Left lobe of liver (tissue), 2 donors: ENCODE data around the gene HMGXB4. TPM values are rescaled to one million over a fixed set of nuclear protein-coding genes. Genes with fewer than 3 reads are reported as not detected.
"Not testable (repeated sequence)": the region's sequence is repeated elsewhere in the genome, so short reads cannot be mapped to it uniquely, and the experiment has no call there.

Experiments
- ATAC-seq: fragments of 200-7000 bp; cut with Tn5 transposase; one replicate; pipeline ENCODE4 v1.9.1; 2020; ENCODE audit warnings: mild to moderate bottlenecking, moderate library complexity
- DNase-seq: peaks from one replicate; pipeline ENCODE4 v3.0.0-alpha.2; 2020; ENCODE audit warnings: low spot score
- total RNA-seq: library from RNA; stranded (reverse); gene quantifications from one replicate; pipeline ENCODE4 v1.2.1, GENCODE V29; 2021
- donor health status: DM: no; HTN: no; CAD: no; lungs with moderate emphysema.
- donor health status: DM: no; HTN: yes; CAD: no.

The HMGXB4 gene
- total RNA-seq, result 5.9 TPM

DNA sequence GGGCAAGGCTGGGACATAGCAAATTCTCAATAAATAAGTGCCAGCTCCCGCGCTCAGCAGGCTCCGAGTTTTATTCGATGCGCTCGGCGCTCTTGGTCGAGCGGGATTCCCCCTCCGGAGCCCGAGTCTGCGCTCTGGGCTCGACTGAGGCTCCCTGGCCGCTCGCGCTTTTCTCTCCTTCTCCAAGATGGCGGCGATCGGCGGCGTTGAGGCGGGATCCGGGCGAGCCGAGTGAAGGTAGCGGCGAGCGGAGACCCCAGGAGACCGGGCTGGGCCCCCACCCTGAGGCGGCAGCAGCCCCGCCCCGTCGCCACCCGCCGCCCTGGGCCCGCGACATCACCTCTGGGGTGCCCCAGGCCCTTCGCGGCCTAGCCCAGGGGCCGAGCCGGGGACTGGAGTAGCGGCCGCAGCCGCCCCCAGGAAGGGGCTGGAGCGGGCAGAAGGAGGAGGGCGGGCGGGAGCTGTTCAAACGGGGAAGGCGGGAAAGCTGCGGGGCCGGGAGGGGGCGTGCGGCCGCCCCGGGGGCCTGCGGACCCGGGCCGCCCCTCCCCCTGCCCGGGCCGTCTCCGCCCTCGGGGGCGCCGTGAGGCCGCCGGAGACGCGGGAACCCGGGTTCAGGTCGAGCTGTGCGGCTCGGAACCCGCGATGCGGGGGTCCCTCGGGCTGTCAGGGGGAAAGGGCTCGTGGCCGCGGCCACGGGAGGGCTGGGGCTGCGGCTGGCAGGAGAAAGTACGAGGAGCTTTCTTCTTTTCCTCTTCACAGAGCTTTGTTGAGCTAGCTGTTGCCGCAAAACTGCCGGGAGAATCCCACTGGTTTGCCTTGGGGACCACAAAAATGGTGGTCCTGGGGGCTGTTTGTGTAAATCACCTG lies at the start of gene HMGXB4:
Gene HMGXB4 (plus strand): TSS at position 173 of the 870 bp plus-strand sequence. CDS start 4,898 bp downstream, outside the sequence.
- peak; percentile 96 for ATAC-seq
- peak; percentile 88 for DNase-seq

DNA sequence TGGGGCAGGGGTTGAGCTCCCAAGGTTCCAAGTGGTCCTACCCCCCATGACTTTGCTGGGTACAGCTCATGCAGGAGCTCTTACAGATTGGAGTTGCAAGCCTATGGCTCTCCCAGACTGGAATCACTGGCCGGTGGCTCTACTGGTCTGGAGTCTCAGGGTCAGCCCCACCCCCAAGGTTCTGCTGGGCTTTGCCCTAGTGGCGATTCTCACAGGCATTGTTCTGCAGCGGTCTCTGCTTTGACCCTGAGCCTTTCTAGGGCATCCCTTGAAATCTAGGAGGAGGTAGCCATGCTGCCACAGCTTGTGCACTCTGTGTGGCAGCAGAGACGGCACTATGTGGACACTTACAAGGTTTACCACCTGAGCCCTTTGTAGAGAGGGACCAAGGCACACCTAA lies 49.3 kb upstream of the HMGXB4 start:
- DNase-seq (no peak), ATAC-seq (no peak)

DNA sequence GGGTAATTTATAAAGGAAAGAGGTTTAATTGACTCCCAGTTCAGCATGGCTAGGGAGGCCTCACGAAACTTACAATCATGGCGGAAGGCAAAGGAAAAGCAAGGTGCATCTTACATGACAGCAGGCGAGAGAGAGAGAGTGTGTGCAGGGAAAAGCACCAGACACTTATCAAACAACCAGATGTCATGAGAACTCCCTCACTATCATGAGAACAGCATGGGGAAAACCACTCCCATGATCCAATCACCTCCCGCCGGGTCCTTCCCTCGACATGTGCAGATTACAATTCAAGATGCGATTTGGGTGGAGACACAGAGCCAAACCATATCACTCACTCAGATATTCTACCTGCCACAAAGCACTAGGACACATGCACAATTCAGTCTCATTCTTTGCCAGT lies 48.1 kb upstream of the HMGXB4 start:
- ATAC-seq (no peak), DNase-seq (no peak)

DNA sequence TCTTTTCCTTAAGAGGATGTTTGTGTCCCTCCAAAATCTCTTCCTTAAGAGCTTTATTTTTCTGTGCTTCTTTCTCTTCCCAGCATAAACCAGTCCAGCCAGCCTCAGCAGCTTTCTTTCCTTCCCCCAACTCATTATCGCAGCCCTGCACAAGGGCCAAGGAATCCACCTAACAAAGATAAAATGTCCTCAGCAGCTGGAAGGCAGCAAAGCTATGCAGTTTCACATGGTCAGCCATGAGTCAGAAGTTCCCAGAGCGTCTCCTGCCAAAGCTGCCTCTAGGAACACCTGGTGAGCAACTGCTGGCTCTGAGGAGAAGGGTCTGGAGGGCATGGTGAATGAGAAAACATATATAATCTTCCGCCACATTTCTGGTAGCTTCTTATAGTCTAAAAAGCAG lies 45.3 kb upstream of the HMGXB4 start:
- ATAC-seq, result no peak

GRCh38 chr22:35212996-35213395 lies 44.3 kb upstream of the HMGXB4 start:
- DNase-seq, result no peak
- ATAC-seq, result no peak

More for the DNA sequence above, 45.3 kb upstream of the HMGXB4 start:
- no peak for DNase-seq

GRCh38 chr22:35214968-35215367 lies 42.3 kb upstream of the HMGXB4 start:
- DNase-seq, result no peak
- ATAC-seq, result no peak

GRCh38 chr22:35215993-35216392 lies 41.3 kb upstream of the HMGXB4 start:
- no peak for ATAC-seq
- no peak for DNase-seq

DNA sequence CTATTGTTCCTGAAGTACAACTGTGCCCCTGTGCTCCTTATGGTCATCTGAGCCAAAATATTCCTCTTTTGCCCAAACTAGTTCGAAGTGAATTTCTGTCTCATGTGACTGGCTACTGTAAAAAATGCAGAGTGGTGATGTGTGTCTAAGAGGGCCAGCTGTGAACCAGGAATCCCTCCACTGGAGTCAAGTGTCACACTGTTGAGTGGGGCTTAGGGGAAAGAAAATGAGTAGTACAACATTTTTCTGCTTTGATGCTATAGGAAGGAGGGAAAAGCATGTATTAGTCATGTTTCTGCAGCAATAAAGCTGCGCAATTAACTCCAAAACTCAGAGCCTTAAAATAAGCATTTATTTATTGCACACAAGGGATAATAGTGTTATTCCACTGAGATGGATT lies 39.8 kb upstream of the HMGXB4 start:
- DNase-seq (no peak), ATAC-seq (no peak)

GRCh38 chr22:35218079-35218478 lies 39.2 kb upstream of the HMGXB4 start:
- ATAC-seq (no peak), DNase-seq (no peak)

DNA sequence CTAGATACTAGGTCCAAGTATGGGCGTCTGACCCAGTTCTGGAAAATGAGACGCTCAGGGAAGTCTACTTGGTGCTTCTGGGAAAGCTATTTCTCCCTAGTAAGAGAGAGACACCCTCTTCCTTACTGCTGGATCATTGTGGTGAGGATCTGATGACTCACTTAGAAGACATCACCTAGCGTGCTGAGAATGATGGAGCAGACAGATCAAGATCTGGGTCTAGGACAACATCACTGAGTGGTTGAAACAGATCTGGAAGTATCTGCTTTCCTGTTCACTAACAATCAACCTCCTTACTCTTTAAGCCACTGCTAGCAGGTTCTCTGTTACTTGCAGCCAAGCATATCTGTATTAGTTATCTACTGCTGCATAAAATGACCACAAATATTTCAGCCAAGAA lies 38.3 kb upstream of the HMGXB4 start:
- DNase-seq (no peak), ATAC-seq (no peak)

DNA sequence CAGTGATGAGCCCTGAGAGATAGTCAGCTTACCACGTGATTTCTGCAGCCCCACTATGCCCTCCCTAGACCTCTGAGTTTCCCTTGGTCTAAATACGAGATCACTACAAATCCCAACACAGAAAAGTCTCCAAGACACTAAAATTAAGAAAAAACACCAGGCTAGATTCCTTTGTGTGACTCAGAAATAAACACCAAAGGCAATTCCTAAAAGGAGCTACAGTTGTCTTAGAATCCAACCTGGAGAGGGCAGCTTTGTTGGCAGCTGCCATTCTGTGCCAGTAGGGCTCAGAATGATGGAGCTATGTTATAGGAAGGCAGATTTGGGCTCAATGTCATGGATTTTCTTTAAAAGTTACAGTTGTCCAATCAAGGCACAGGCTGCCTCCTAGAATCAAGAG lies 37.1 kb upstream of the HMGXB4 start:
- no peak for ATAC-seq
- no peak for DNase-seq

DNA sequence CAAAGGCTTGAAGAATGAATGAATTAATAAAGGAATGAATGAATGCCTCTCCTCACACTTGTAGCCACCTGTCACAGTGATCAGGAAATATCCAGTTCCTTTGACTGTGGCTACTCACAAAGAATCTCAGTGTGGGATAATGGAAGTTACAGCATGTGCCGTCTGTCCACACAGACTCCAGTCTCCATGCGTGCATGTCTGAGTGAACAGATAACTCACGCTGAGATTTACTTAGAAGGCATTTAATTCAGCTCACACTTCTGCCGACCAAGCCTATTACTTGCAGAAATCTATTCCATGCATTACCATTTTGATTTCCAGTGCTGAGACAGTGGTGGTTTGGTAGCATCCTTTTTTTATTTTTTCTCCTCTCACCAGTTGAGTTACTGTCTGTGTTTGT lies 32.3 kb upstream of the HMGXB4 start:
- no peak for ATAC-seq
- DNase-seq, result no peak

GRCh38 chr22:35226958-35227647 lies 30.2 kb upstream of the HMGXB4 start:
- ATAC-seq, result no peak
- DNase-seq, result no peak

DNA sequence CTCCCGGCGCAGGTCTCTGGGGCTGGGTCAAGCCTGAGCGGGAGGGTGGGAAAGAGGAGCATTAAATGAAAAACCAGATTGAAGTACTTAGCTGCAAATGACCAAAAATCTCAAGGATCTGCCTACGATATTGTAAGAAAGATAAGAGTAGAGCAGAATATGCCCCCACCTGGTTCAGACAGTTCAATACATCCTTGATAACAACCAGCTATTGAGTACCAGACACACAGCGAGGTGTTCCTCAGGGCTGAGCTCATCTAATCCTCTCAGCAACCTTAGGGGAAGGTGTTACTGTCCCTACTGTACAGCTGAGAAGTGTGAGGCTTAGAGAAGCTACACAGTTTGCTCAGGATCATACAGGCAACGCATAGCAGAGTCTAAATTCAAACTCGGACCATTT lies 27.4 kb upstream of the HMGXB4 start:
- ATAC-seq (no peak), DNase-seq (no peak)

DNA sequence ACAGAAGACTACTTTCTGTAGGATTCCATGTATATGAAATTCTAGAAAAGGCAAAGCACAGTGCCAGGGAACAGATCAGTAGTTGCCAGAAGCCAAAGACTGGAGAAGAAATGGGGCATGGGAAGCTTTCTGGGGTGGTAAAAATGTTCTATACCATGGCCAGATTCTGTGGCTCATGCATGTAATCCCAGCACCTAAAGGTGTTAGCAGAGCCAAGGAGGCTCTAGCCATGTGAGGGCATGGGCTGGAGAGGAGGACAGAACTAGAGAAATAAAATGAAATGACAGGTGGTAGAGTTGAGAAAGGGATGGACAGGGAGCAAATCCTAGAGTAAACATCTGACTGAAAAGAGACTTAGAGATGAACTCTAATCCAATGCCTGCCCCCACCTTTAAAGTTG lies 26.9 kb upstream of the HMGXB4 start:
- DNase-seq (no peak), ATAC-seq (no peak)

DNA sequence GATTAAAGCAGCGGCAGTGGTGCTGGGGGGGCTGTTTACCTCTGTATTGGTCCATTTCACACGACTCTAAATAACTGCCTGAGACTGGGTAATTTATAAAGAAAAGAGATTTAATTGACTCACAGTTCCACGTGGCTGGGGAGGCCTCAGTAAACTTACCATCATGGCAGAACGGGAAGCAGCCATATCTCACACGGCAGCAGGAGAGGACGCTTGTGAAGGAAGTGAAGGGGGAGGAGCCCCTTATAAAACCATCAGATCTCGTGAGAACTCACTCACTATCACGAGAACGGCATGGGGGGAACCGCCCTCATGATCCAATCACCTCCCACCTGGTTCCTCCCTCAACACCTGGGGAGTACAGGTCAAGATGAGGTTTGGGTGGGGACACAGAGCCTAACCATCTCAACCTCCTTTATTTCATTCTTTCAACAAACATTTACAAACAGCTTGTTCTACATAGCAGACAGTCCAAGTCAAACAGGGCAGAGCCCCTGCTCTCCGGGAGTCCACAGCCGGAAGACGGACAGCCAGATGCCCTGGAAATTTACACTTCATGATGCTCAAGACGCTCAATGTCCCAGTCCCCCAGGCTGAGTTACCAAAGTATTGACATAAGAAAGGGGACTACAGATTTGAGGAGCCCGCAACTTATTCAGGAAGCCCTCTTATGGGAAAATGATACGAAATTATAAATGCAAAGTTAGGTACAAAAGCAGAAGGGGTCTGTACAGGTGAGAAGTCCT lies 26.3 kb upstream of the HMGXB4 start:
- ATAC-seq (no peak), DNase-seq (no peak)

- ATAC-seq (peak; percentile 94), DNase-seq (peak; percentile 66)
Measured at GRCh38 chr22:35231585-35232084, 25.7 kb upstream of the HMGXB4 start.

DNA sequence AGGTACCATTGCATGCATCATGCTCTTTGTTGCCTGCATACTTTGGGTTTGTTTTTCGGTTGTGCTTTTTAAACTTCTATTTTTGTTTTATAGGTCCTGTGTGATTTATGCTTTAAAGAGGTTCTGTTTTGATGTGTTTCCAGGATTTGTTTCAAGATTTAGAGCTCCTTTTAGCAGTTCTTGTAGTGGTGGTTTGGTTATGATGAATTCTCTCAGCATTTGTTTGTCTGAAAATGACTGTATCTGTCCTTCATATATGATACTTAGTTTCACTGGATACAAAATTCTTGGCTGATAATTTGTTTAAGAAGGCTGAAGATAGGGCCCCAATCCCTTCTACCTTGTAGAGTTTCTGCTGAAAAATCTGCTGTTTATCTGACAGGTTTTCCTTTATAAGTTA lies 18.5 kb upstream of the HMGXB4 start:
- ATAC-seq, result not testable (repeated sequence)

GRCh38 chr22:35244507-35244906 lies 12.8 kb upstream of the HMGXB4 start:
- DNase-seq, ATAC-seq: not testable (repeated sequence)

More for the DNA sequence above, 18.5 kb upstream of the HMGXB4 start:
- not testable (repeated sequence) for DNase-seq

DNA sequence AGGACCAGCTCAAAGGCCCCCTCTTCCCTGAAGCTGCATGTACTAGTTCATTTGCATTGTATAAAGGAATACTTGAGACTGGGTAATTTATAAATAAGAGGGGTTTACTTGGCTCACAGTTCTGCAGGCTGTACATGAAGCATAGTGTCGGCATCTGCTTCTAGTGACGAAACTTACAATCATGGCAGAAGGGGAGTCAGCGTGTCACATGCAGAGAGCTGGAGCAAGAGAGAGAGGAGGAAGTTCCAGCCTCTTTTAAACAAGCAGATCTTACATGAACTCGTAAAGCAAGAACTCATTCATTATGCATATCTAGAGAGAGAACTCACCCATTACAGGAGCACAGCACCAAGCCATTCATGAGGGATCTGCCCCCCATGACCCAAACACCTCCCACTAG lies 7.1 kb upstream of the HMGXB4 start:
- no peak for ATAC-seq
- DNase-seq, result no peak

DNA sequence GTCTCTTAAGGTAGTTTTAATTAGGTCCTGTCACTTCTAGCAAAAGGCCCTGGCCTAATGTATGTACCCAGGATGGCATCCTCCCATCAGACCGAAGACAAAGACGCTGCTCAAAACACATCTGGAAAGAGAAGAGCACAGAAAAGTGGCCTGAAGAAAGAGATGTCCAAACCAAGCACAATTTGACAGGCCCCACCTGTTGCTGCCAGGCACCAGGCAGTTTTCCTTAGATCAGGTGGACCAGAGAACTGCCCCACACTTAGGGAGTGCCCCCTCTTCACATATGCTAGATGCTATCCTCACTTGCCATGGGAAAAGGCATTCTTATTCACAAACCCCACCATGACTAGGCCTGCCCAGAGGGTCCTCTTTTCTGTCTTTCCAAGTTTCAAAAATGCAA lies 3.3 kb upstream of the HMGXB4 start:
- no peak for DNase-seq

More for the DNA sequence above, 3.3 kb upstream of the HMGXB4 start:
- no peak for ATAC-seq
